ENCODE data around the gene DSP. TPM values are rescaled to one million over a fixed set of nuclear protein-coding genes. Genes with fewer than 3 reads are reported as not detected.

DSP gene
- total and polyA plus RNA-seq, 2 of the 13 experiments (the other 11 are each of a cell fraction or from before 2014, with no cell fraction given): 89.8 to 117 TPM

- TF ChIP-seq ZBTB39 (CRISPR knock-in tag; IDR thresholded peaks at IDR 0.05) (peak; percentile 34; the same call in 1 of the 2 replicates), KDM4B (CRISPR knock-in tag; IDR thresholded peaks at IDR 0.05) (peak; percentile 73; the same call in 1 of the 2 replicates), ZNF564 (CRISPR knock-in tag; IDR thresholded peaks at IDR 0.05) (peak; percentile 78), ZNF724P (CRISPR knock-in tag; IDR thresholded peaks at IDR 0.05; ENCODE audit: borderline replicate concordance) (peak; percentile 93), ZNF792 (CRISPR knock-in tag; IDR thresholded peaks at IDR 0.05) (peak; percentile 86; the same call in 1 of the 2 replicates), ZSCAN9 (CRISPR knock-in tag; IDR thresholded peaks at IDR 0.05; ENCODE audit: borderline replicate concordance) (peak; percentile 87), ZNF333 (CRISPR knock-in tag; IDR thresholded peaks at IDR 0.05; ENCODE audit: borderline replicate concordance) (peak; percentile 43; the same call in 1 of the 2 replicates), ZNF251 (CRISPR knock-in tag; IDR thresholded peaks at IDR 0.05) (peak; percentile 89; the same call in 1 of the 2 replicates), KDM1A (CRISPR knock-in tag; IDR thresholded peaks at IDR 0.05) (no peak), SNRNP70 (IDR thresholded peaks at IDR 0.05; ENCODE audit: low read depth, low read length) (no peak), SUZ12 (IDR thresholded peaks at IDR 0.05; ENCODE audit: low read depth, low read length) (peak; percentile 13; the same call in 1 of the 2 replicates), SMARCE1 (IDR thresholded peaks at IDR 0.05; ENCODE audit: borderline replicate concordance) (no peak), ZNF10 (CRISPR knock-in tag; IDR thresholded peaks at IDR 0.05; ENCODE audit: borderline replicate concordance, low read depth) (no peak), ZNF883 (CRISPR knock-in tag; IDR thresholded peaks at IDR 0.05; ENCODE audit: not compliant biosample characterization) (no peak), RNF2 (conservative IDR thresholded peaks at IDR 0.05; ENCODE audit: low read depth) (no peak), POLR2AphosphoS2 (IDR thresholded peaks at IDR 0.05; ENCODE audit: low read depth, low read length) (no peak)
- TF ChIP-seq, protein P1, sequence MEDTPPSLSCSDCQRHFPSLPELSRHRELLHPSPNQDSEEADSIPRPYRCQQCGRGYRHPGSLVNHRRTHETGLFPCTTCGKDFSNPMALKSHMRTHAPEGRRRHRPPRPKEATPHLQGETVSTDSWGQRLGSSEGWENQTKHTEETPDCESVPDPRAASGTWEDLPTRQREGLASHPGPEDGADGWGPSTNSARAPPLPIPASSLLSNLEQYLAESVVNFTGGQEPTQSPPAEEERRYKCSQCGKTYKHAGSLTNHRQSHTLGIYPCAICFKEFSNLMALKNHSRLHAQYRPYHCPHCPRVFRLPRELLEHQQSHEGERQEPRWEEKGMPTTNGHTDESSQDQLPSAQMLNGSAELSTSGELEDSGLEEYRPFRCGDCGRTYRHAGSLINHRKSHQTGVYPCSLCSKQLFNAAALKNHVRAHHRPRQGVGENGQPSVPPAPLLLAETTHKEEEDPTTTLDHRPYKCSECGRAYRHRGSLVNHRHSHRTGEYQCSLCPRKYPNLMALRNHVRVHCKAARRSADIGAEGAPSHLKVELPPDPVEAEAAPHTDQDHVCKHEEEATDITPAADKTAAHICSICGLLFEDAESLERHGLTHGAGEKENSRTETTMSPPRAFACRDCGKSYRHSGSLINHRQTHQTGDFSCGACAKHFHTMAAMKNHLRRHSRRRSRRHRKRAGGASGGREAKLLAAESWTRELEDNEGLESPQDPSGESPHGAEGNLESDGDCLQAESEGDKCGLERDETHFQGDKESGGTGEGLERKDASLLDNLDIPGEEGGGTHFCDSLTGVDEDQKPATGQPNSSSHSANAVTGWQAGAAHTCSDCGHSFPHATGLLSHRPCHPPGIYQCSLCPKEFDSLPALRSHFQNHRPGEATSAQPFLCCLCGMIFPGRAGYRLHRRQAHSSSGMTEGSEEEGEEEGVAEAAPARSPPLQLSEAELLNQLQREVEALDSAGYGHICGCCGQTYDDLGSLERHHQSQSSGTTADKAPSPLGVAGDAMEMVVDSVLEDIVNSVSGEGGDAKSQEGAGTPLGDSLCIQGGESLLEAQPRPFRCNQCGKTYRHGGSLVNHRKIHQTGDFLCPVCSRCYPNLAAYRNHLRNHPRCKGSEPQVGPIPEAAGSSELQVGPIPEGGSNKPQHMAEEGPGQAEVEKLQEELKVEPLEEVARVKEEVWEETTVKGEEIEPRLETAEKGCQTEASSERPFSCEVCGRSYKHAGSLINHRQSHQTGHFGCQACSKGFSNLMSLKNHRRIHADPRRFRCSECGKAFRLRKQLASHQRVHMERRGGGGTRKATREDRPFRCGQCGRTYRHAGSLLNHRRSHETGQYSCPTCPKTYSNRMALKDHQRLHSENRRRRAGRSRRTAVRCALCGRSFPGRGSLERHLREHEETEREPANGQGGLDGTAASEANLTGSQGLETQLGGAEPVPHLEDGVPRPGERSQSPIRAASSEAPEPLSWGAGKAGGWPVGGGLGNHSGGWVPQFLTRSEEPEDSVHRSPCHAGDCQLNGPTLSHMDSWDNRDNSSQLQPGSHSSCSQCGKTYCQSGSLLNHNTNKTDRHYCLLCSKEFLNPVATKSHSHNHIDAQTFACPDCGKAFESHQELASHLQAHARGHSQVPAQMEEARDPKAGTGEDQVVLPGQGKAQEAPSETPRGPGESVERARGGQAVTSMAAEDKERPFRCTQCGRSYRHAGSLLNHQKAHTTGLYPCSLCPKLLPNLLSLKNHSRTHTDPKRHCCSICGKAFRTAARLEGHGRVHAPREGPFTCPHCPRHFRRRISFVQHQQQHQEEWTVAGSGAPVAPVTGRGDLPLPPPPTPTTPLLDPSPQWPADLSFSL (CRISPR knock-in tag; IDR thresholded peaks at IDR 0.05): no peak
- TF ChIP-seq, protein P2, sequence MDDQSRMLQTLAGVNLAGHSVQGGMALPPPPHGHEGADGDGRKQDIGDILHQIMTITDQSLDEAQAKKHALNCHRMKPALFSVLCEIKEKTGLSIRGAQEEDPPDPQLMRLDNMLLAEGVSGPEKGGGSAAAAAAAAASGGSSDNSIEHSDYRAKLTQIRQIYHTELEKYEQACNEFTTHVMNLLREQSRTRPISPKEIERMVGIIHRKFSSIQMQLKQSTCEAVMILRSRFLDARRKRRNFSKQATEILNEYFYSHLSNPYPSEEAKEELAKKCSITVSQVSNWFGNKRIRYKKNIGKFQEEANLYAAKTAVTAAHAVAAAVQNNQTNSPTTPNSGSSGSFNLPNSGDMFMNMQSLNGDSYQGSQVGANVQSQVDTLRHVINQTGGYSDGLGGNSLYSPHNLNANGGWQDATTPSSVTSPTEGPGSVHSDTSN (CRISPR knock-in tag; IDR thresholded peaks at IDR 0.05; ENCODE audit: borderline replicate concordance): no peak
Observed at GRCh38 chr6:7589949-7590917, 48.8 kb downstream of the DSP start, which contains the start of gene SNRNP48 (continued).
